Upper lobe of right lung (tissue), 1 donor: ENCODE results near the gene C15orf39. TPM values are rescaled to one million over a fixed set of nuclear protein-coding genes. Genes with fewer than 3 reads are reported as not detected.

Experiments
- ATAC-seq: fragments of 200-7000 bp; cut with Tn5 transposase; one replicate; pipeline ENCODE4 v1.9.1; 2020; ENCODE audit warnings: mild to moderate bottlenecking, moderate library complexity
- DNase-seq: peaks from one replicate; pipeline ENCODE4 v3.0.0-alpha.2; 2020
- H3K27ac ChIP-seq: fragments of 200-600 bp; one replicate; pipeline ENCODE4 v1.8.0; 2022
- H3K27me3 ChIP-seq: fragments of 200-600 bp; one replicate; pipeline ENCODE4 v1.8.0; 2022; ENCODE audit warnings: mild to moderate bottlenecking
- H3K36me3 ChIP-seq: fragments of 200-600 bp; one replicate; pipeline ENCODE4 v1.8.0; 2022
- H3K4me1 ChIP-seq: fragments of 200-600 bp; one replicate; pipeline ENCODE4 v1.8.0; 2022
- H3K4me3 ChIP-seq: fragments of 200-600 bp; one replicate; pipeline ENCODE4 v1.8.0; 2022; ENCODE audit warnings: mild to moderate bottlenecking
- H3K9me3 ChIP-seq: fragments of 200-600 bp; one replicate; pipeline ENCODE4 v1.8.0; 2022
- CTCF ChIP-seq: fragments of 200-600 bp; IDR thresholded peaks from one replicate; pipeline ENCODE4 v1.8.0; 2022; ENCODE audit warnings: antibody characterized with exemption
- intact Hi-C: fragments of 100-400 bp; cut with DNase I; formaldehyde crosslinking; loops from one replicate; pipeline ENCODE4 v1.11.0; 2022
- long read RNA-seq: library from polyadenylated mRNA; unstranded; transcript quantifications from one replicate; pipeline ENCODE4 v2.0.0, GENCODE V29; 2021
- total RNA-seq: library from RNA; stranded (reverse); fragmentation: NEBNext Ultra II Directional; extraction: Animal tissue kit (Norgen Biotek cat#: 25700); gene quantifications from one replicate; pipeline ENCODE4 v1.2.1, GENCODE V29; 2021
- donor health status: DM: no; HTN: yes; CAD: no; lungs with severe emphysema.

Gene C15orf39
- 33.3 TPM for total RNA-seq
- long read RNA-seq, full-length matches to known transcripts, result 14 of 39 reads
- long read RNA-seq, partial matches to known transcripts, result 23 of 39 reads
- long read RNA-seq, other reads (novel, unspliced or antisense), result 2 of 39 reads

- intact Hi-C loops, result loop anchor here (5.0 kb wide), 1 partner anchor 159 kb away; no protein-coding TSS in a partner anchor
- TF ChIP-seq CTCF, result peak; percentile 93
- peaks cover 32% of the 10 kb centered on the region for H3K4me1 ChIP-seq
- no peaks in the 10 kb centered on the region for H3K27me3 ChIP-seq
- ATAC-seq (peak; percentile 82), DNase-seq (peak; percentile 90)
- peak within 1 kb of the TSS; percentile 100 for H3K4me3 ChIP-seq
- H3K36me3 ChIP-seq, result peaks cover 13% of the 10 kb centered on the region
- no peaks in the 10 kb centered on the region for H3K9me3 ChIP-seq
- peak within 1 kb of the TSS; percentile 96 for H3K27ac ChIP-seq
Observed at GRCh38 chr15:75201616-75202250, at the start of gene C15orf39. Gene C15orf39, plus strand, starts transcription at chr15:75201882. Its CDS starts 4,167 bp downstream, at chr15:75206049.

DNA sequence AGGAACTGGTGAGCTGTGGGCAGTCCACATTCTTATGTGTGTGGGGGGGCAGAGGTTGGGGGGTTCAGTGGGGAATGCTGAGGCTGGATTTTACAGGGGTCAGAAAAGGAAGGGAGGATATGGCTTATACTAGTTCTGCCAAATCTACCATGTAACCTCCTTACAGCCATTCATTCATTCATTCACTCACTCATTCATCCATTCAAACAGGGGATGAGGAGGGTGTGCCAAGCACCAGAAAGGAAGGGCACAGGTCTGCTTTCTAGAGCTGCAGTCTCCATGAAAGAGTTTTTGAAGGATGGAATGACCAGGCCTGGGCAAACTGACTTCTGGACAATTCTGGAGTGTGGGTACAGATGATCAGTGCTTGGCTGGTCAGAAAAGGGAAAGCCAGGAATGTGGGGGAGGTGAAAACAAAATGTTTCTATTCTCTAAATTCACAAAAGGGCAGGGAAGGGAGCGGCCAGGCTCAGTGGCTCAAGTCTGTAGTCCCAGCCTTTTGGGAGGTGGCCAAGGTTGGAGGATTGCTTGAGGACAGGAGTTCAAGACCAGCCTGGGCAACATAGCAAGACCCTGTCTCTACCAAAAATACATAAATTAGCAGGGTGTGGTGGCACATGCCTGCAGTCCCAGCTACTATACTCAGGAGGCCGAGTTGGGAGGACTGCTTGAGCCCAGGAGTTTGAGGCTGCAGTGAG lies 49.2 kb upstream of the C15orf39 start:
- Histone ChIP-seq H3K36me3 (no peaks in the 10 kb centered on the region), H3K4me1 (peaks cover 8% of the 10 kb centered on the region), H3K4me3 (no peak overlapping the region), H3K27ac (no peak overlapping the region), H3K9me3 (no peaks in the 10 kb centered on the region), H3K27me3 (no peaks in the 10 kb centered on the region)
- intact Hi-C loops, result no loop called here
- ATAC-seq (no peak), DNase-seq (no peak)
- no peak for TF ChIP-seq CTCF

DNA sequence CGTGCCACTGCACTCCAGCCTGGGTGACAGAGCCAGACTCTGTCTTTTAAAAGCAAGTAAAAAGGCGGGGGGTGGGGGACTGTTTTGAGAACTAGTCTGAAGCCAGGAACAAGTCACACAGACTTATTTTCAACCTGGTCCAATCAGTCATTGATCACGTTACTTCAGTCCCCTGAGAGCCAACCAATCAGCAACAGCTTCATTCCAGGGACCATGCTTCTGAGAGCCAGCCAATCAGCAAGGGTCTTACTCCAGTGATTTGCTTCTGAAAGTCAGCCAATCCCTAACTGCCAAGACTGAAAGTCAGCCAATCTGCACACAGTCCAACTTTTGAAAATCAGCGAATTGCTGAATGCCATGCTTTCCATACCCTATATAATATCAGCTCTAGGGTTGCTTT lies 48.6 kb upstream of the C15orf39 start:
- Histone ChIP-seq H3K27me3 (no peaks in the 10 kb centered on the region), H3K4me3 (no peak overlapping the region), H3K27ac (no peak overlapping the region), H3K36me3 (no peaks in the 10 kb centered on the region), H3K9me3 (no peaks in the 10 kb centered on the region), H3K4me1 (peaks cover 8% of the 10 kb centered on the region)
- intact Hi-C loops, result no loop called here
- no peak for DNase-seq
- TF ChIP-seq CTCF, result no peak
- peak; percentile 37 for ATAC-seq

GRCh38 chr15:75153565-75154276 lies 48.0 kb upstream of the C15orf39 start:
- intact Hi-C loops, result no loop called here
- no peak for TF ChIP-seq CTCF
- Histone ChIP-seq H3K27ac (no peak overlapping the region), H3K9me3 (no peaks in the 10 kb centered on the region), H3K36me3 (no peaks in the 10 kb centered on the region), H3K4me1 (peaks cover 8% of the 10 kb centered on the region), H3K4me3 (no peak overlapping the region), H3K27me3 (no peaks in the 10 kb centered on the region)
- DNase-seq (no peak), ATAC-seq (peak; percentile 47)

GRCh38 chr15:75154461-75155062 lies 47.1 kb upstream of the C15orf39 start:
- ATAC-seq (no peak), DNase-seq (no peak)
- Histone ChIP-seq H3K4me3 (no peak overlapping the region), H3K27me3 (no peaks in the 10 kb centered on the region), H3K4me1 (peaks cover 8% of the 10 kb centered on the region), H3K36me3 (no peaks in the 10 kb centered on the region), H3K9me3 (no peaks in the 10 kb centered on the region), H3K27ac (no peak overlapping the region)
- intact Hi-C loops, result no loop called here
- no peak for TF ChIP-seq CTCF
